Astrocyte of the spinal cord (primary cell): ENCODE measurements around the gene SNORC.

Experiments
- DNase-seq: peaks from one replicate; pipeline ENCODE4 v3.0.0; 2011; ENCODE audit warnings: low read depth, low spot score
- H3K4me3 ChIP-seq: 2 replicates; pipeline ENCODE4 v1.5.1; 2011; ENCODE audit warnings: low read depth, mild to moderate bottlenecking, low read length, moderate library complexity
- CTCF ChIP-seq: IDR thresholded peaks from 2 replicates; pipeline ENCODE4 v1.5.1; 2012; ENCODE audit warnings: low read depth, mild to moderate bottlenecking, low read length, inconsistent platforms
- in situ Hi-C: cut with HindIII; loops from 2 replicates; pipeline ENCODE4 v1.10.0; 2017; ENCODE audit warnings: low sequenced_read_pairs

The SNORC gene

GRCh38 chr2:232870018-232870765 lies at the start of gene SNORC:
Gene SNORC (plus strand): TSS chr2:232870264. CDS start chr2:232870342, 78 bp downstream.
- H3K4me3 ChIP-seq = no peak within 1 kb of the TSS
- DNase-seq = no peak
- TF ChIP-seq CTCF = no peak
- in situ Hi-C loops = no loop called here

GRCh38 chr2:232829988-232830387 lies 40.1 kb upstream of the SNORC start:
- no peak for TF ChIP-seq CTCF
- no peak for DNase-seq
- in situ Hi-C loops = no loop called here
- no peak overlapping the region for H3K4me3 ChIP-seq

GRCh38 chr2:232831496-232831895 lies 38.6 kb upstream of the SNORC start:
- in situ Hi-C loops = no loop called here
- DNase-seq = no peak
- no peak for TF ChIP-seq CTCF
- H3K4me3 ChIP-seq = no peak overlapping the region

- no peak overlapping the region for H3K4me3 ChIP-seq
- DNase-seq = no peak
- in situ Hi-C loops = no loop called here
- TF ChIP-seq CTCF = no peak
These were observed 36.2 kb upstream of the SNORC start for GRCh38 chr2:232833830-232834229.

- in situ Hi-C loops = no loop called here
- no peak overlapping the region for H3K4me3 ChIP-seq
- TF ChIP-seq CTCF = no peak
- DNase-seq = no peak
These were observed 34.3 kb upstream of the SNORC start for GRCh38 chr2:232835687-232836208.

GRCh38 chr2:232836934-232837333 lies 33.1 kb upstream of the SNORC start:
- no peak for DNase-seq
- in situ Hi-C loops = no loop called here
- no peak for TF ChIP-seq CTCF
- no peak overlapping the region for H3K4me3 ChIP-seq
